A549 treated with CpdA at 1 μM for 4 hours (cell line): ENCODE data around the gene CATSPERD. TPM values are rescaled to one million over a fixed set of nuclear protein-coding genes. Genes with fewer than 3 reads are reported as not detected.

Source experiments
- total RNA-seq: library from RNA; stranded (reverse); fragments of 200-300 nt; extraction: Qiagen RNA extraction; gene quantifications from 5 replicates; pipeline ENCODE4 v1.2.3, GENCODE V29; 2022; ENCODE audit warnings: low read depth

Gene CATSPERD, protein sequence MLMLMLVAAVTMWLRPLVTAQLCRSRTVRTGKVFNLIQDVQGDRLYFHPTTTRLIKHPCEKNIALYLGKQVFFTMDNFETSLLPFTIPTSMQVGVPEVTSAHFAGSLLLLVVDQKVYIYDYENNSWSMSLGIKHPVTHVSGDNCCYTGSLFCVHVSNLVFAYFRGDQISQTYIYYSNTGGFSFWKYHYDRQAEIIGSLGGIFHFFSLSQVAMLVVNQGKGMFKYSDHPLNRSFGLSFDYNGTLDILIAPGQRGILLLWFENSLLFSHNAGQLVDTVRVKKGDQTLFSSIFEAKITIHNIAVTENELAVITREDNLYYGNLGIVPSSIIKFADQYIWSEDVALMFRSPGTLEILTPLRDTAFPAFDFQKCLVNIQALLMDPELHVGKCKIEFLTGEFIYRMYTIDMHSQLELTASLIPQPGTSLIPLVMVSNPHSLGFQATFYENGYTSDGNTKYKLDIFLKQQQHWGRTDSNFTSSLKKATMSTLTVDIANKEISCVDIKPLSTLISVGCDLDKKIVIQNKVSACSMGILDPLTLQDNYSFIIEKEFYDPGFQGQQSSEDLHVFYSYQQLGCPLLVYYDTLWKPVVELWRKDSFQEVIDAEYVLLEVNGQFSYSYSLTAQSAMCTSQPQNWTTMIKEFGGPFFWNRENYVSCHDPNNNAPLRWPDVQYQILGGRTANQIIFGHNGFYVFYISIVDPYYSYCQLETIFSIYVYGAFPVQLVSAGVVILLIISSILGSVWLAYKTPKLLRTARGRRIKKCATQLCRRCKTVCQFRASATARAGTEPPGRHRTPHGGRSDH
- 0.05 TPM in 1 of 5 replicates, not detected in the others for total RNA-seq

DNA sequence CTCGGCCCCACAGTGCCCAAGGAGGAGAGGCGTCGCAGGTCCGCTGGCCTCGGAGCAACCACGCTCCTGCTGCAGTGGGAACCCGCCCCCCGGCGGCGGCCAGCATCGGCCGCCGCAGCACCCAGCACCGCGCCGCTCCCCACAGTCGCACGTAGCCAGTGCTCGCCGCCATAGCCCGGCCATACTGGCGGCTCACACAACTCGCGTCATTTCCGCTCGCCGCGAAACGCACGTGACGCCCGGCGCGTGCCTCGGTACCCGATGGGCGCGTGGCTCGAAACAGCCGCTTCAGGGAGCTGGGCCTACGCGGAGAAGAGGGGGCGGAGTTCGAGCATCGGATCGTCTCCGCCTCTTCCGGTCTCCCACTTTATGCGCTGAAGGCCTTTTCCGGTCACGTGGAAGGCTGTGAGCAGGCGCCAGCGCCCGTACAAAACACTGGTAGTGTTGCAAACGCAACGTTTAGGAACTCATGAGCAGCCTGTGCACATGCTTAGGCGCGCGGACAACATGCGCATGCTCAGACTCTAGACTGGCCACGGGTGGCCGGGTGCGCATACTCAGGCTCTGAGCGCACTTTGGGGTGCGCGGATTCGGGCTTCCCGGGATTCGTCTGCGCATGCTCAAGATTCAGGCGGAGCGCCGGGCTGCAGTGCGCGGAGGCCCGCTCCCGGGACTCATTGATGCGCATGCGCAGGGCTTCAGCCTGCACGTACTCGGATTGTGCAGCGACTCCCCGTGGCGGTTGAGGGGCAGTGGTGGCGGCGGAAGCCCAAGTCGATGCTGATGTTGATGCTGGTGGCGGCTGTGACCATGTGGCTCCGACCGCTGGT lies at the start of gene CATSPERD, which contains the start of gene LONP1:
Gene CATSPERD, plus strand, starts transcription at position 677 of the 830 bp plus-strand sequence. Its CDS starts 101 bp downstream, at position 778.
Gene LONP1, minus strand, starts transcription at position 186 of the 830 bp plus-strand sequence. Its CDS starts 14 bp downstream, at position 172.

DNA sequence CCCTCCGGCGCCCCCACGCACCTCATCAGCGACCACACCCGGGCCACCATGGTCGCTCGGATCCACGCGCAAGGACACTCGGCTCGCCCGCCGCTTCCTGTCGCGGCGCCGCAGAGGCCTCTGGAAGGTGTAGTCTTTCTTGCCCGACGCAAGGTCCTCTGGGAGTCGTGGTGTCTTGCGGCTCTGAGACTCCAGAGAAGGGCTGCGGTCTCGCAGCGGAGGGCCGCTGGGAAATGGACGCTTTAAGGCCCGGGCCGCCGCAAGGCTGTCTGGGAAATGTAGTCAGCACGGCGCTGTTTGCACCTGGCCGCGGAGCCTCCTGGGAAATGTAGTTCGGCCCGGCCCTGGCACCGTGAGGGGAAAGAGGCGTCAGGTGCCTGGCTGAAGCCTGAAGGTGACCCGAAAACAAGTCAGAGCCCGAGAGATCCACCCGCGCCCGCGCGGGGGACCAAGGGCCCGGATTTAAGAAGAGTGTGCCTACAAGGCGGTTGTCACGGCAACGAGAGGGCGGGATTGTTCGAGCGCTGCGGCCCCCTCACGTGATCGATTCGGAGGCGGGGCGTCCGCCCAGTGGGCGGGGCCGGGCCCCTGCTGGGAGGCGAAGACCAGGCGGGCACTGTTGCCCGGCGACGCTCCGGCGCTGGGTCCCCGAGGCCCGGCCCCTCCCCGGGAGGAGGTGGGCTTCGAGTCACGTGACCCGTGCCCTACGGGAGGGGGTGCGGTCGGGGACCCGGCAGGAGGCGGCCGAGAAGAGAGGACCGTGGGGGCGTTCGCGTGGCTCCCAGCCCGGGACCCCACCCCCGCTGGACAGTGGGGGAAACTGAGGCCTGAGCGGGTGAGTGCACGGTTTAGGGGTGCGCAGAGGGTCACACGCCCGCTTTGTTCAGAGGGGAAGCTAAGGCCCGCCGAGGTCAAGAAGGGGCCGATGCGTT lies 39.7 kb upstream of the CATSPERD start, which contains the start of the genes HSD11B1L and MICOS13:
Gene HSD11B1L, plus strand, starts transcription at position 591 of the 932 bp plus-strand sequence. CDS start 3,806 bp downstream, outside the sequence.
Gene MICOS13, minus strand, starts transcription at position 80 of the 932 bp plus-strand sequence. Its CDS starts 30 bp downstream, at position 50.

DNA sequence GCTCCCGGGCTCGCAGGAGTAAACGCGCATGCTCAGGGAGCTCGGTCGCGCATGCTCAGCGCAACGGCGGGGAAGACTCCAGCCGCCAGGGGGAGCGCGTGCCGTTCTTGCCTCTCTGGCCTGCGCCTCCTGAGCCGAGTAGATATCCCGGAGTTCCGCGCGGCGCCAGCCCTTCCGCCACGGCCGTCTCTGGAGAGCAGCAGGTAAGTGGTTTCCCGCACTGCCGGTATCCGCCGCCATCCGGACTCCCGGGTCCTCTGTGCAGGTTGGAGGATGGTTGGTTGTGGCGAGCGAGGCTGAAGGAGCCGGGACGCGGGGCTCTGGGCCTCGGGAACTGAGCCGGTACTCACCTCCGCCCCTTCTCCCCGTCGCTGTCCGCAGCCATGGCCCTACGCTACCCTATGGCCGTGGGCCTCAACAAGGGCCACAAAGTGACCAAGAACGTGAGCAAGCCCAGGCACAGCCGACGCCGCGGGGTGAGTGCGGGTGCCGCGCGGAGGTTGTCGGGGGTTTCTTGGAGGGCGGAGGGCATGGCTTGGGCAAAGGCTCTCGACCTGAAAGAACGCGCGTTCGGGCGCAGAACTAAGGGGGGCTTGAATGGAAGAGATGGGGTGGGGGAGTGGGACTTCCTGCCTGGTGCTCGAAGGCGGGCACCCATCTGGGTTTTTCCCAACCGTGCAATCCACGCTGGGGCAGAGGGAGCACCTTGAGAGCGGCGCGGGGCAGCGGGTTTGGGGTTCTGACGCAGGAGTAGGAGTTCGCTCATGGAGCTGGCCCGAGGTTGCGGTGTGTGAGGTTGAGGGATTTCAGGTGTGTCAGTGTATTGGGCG lies 30.1 kb upstream of the CATSPERD start, which contains the start of gene RPL36:
Gene RPL36, plus strand, starts transcription at position 171 of the 830 bp plus-strand sequence. Its CDS starts 213 bp downstream, at position 384.

DNA sequence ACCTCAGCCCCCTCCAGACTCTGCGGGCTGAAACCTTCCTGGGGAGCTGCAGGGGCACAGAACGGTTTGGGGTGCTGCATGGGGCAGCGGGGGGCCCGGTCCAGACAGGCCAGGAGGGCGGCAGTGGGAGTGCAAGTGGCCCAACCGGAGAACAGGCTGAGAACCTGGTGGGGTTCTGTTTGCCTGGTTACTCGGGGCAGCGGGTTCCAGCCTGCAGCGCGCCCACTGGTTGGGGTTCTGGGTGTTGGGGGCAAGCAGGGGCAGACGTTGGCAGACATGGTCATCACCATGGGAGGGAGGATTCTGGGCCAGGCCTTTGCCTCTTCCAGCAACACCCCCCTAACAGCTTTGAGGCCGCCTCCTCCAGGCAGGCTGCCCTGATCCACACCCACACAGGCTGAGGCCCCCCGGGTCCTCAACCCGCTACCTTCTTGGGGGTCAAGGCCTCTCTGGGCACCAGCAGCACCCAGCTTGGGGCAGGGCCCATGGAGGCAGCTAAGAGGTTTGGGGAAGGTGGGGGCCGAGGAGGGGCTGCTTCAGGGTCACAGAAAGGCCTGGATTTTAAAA lies 64.2 kb downstream of the CATSPERD start, which contains the start of gene PRR22:
Gene PRR22, minus strand, starts transcription at position 166 of the 567 bp plus-strand sequence. Its CDS starts 86 bp downstream, at position 80.

DNA sequence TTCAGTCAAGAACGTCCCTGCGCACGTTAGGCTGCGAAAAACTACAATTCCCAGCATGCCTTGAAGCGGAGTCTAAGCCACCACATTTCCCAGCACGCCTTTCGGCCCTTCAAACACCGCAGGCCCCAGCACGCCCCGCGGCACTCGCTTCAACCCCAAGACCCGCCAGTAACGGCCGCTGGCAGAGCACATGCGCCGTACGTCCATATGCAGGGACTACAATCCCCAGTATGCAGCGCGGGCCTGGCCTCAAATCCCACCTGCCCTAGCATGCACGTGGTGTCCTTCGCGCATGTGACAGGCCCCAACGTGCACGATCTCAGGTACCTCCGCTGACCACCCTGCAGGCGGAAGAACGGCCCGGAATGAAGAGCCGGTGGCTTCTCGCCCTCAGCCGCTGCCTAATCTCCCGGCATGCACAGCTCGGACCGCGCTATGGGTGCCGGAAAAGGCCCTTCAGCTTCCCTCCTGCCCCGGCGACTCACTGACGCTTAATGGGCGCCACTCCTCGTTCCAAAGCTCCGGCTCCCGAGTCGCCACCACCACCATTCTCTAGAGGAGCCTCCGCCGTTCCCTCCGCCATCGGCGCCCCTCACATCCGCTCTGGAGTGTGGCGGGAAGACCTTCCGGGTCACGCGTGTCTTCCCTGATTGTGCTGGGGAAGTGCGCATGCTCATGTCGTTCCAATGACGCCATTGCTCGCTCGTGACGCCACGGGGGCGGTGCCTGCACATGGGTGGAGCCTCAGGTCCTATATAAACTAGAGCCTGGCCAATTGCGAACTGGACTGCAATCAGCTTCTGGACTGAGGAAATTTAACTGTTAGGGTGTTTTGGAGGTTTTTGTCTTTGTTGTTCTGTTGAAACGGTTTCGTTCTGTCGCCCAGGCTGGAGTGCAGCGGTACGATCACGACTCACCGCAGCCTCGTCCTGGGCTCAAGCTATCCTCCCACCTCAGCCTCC lies 70.4 kb downstream of the CATSPERD start, which contains the start of gene DUS3L:
Gene DUS3L, minus strand, starts transcription at position 605 of the 962 bp plus-strand sequence. Its CDS starts 22 bp downstream, at position 583.

DNA sequence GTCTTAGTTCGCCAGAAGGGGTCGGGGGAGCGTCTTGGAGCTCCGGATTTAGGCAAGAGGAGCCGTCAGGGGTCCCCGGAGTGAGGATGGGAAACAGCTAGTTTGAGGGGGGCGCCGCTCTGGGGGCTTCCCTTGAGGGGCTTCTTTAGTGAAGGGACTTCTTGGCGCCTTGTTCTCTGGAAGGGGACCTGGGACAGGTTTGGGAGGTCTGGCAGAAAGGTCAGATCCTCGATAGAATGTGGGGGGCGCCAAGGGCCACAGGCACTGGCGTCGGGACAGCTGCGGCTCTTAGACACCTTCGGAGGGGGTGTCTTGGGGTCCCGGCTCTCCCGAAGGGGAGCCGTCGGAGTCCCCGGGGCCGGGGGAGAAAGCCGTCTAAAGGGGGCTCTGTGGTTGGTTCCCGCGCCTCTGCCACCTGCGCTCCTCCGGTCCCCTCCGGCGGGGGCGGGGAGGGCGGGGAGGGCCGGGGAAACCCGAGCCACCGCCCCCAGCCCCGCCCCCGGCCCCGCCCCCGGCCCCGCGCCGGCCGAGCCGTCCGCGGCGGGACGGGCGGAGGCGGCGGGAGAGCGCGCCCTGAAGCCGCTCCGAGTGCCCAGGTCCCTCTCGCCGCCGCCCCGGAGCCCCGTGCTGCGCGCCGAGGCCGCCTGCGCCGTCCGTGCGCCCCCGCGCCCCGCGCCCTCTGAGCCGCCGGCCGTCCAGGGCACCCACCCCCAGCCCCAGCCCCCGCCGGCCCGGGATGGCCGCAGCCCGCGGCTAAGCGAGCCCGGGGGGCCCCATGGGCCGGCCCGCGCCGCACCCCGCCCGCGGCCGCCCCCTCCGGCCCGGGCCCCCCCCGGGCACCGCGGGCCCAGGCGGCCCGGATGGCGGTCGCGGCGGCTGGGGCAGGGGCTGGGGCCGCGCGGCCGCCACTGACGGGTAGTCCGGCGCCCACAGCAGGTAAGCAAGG lies 84.4 kb downstream of the CATSPERD start, which contains the start of gene NRTN:
Gene NRTN, plus strand, starts transcription at position 552 of the 946 bp plus-strand sequence. CDS start 19,099 bp downstream, outside the sequence.

Other genes with a start within 250 kb of the CATSPERD start
- 2.1 to 3.5 TPM (median 2.7 TPM) in 5 replicates for gene TINCR, start 152.7 kb upstream of the CATSPERD start, total RNA-seq
- 31.1 to 44.9 TPM (median 39.8 TPM) in 5 replicates for gene SAFB2, start 97.9 kb upstream of the CATSPERD start, total RNA-seq
- gene SAFB, start 97.6 kb upstream of the CATSPERD start, total RNA-seq: 58.8 to 63.8 TPM (median 62.6 TPM) in 5 replicates
- gene MICOS13, start 40.1 kb upstream of the CATSPERD start, total RNA-seq: 52.3 to 71.7 TPM (median 63.8 TPM) in 5 replicates
- gene HSD11B1L, start 39.6 kb upstream of the CATSPERD start, total RNA-seq: 3.8 to 4.9 TPM (median 4.5 TPM) in 5 replicates
- 721 to 887 TPM (median 768 TPM) in 5 replicates for gene RPL36, start 30.3 kb upstream of the CATSPERD start, total RNA-seq
- gene LONP1, start 491 bp upstream of the CATSPERD start, total RNA-seq: 47.0 to 62.5 TPM (median 60.5 TPM) in 5 replicates
- 1.4 to 3.2 TPM (median 2.7 TPM) in 5 replicates for gene PRR22, start 64.1 kb downstream of the CATSPERD start, total RNA-seq
- gene DUS3L, start 70.5 kb downstream of the CATSPERD start, total RNA-seq: 27.8 to 31.9 TPM (median 30.1 TPM) in 5 replicates
- 0.27 to 0.96 TPM (median 0.58 TPM) in 5 replicates for gene NRTN, start 84.4 kb downstream of the CATSPERD start, total RNA-seq
- gene FUT6, start 119.1 kb downstream of the CATSPERD start, total RNA-seq: not detected in 5 replicates
- 0.03 TPM in 1 of 5 replicates, not detected in the others for gene FUT3, start 130.8 kb downstream of the CATSPERD start, total RNA-seq
- not detected in 5 replicates for gene FUT5, start 149.9 kb downstream of the CATSPERD start, total RNA-seq
- 196 to 305 TPM (median 288 TPM) in 5 replicates for gene NDUFA11, start 183.2 kb downstream of the CATSPERD start, total RNA-seq
- 0.36 to 0.64 TPM (median 0.48 TPM) in 5 replicates for gene VMAC, start 184.2 kb downstream of the CATSPERD start, total RNA-seq
- 0.91 to 1.5 TPM (median 1.1 TPM) in 5 replicates for gene CAPS, start 193.6 kb downstream of the CATSPERD start, total RNA-seq